HG02588 (cell line): ENCODE measurements around the gene SYCE1L.

Experiments
- ATAC-seq: cut with Tn5 transposase; IDR thresholded peaks from one replicate; pipeline ENCODE4 v1.9.1; 2021; ENCODE audit warnings: mild to moderate bottlenecking, moderate library complexity; ENCODE audit not compliant: unreplicated experiment

The SYCE1L gene

DNA sequence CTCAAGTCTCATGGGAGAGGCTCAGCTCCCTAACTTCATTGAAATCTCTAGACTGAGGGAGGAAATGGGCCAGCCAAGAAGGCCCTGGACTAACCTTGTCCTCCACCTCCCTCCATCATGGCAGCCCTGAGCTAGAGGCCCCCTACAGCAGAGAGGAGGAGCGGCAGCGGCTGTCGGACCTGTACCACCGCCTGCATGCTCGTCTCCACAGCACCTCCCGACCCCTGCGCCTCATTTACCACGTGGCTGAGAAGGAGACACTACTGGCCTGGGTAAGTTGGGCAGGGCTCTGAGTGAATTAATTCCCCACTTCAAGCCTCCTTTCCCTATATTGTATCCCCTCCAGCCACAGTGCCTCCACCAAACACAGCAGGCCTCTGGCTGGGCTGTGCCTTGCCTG lies 3.8 kb upstream of the SYCE1L start:
- no peak for ATAC-seq

DNA sequence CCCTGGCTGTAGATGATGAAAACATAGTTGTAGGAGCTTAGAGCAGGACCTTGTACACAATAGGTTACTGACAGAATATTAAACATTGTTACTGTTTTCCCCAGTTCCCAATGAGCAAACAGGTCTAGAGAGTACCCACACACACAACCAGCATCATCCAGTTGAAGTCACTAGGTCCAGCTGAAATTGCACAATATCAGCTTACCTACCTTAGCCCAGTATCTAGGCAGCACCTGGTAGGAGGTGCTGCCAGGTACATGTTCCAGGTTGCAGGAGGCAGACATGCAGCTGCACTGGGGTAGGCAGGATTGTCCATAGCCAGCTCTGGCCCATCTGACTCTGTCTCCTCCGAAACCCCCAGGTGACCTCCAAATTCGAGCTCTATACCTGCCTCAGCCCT lies 1.5 kb upstream of the SYCE1L start:
- ATAC-seq = no peak

GRCh38 chr16:77206533-77206932 lies 7.3 kb downstream of the SYCE1L start:
- no peak for ATAC-seq

- ATAC-seq = no peak
Measured at GRCh38 chr16:77207030-77207429, 7.8 kb downstream of the SYCE1L start.

DNA sequence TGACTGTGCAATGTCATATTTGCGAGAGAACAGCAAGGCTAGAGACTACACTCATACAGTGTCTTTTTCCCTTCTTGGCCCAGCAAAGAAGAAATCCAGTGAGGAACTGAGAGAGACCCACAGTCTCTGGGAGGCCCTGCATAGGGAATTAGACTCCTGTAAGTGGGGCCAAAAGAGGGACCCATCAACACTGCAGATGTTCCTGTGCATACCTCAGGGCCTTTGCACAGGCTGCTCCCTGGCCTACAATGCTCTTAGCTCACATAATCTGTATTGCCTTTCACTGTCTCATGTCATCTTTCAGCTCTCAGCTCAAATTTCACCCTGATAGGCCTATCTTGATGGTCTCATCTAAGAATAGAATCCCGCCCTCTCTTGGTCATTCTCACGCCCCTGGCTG lies 9.2 kb downstream of the SYCE1L start:
- ATAC-seq = no peak

DNA sequence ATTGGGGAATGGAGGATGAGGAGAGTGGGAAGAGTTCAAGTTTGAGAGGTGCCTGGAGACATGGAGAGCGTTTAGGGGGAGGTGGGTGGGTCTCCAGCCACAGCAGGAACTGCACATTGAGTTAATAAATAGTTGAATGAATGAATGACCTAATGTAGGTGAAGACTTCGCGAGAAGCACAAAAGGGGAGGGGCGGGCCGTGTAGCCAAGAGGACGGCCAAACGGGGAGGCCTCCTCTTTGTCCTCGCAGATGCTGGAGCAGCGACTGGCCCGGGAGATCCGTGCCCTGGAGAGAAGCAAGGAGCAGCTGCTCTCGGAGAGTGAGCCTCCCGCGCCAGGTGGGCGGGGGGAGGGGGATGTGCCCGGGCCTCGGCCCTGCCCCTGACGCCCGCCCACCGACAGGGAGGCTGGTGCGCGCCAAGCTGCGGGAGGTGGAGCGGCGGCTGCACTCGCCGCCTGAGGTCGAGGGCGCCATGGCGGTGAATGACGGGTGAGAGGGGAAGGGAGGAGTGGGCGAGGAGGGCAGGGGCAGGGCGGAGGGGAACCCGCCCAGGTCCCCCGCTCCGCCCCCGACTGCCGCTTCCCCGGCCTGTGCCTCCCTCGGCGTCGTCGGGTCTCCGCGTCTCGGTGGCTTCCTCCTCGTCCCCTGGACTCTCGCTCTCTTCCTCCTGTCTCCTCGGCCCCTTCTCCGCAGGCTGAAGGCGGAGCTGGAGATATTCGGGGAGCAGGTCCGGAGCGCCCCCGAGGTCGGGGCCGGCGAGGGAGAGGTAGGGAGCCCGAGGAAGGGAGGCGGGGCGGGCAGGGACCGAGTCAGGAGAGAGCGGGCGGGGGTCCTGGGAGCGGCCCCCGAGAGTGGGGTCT lies 12.9 kb downstream of the SYCE1L start:
- ATAC-seq = peak; percentile 66

- peak; percentile 42 for ATAC-seq
Measured at GRCh38 chr16:77212741-77213541, 13.7 kb downstream of the SYCE1L start.

DNA sequence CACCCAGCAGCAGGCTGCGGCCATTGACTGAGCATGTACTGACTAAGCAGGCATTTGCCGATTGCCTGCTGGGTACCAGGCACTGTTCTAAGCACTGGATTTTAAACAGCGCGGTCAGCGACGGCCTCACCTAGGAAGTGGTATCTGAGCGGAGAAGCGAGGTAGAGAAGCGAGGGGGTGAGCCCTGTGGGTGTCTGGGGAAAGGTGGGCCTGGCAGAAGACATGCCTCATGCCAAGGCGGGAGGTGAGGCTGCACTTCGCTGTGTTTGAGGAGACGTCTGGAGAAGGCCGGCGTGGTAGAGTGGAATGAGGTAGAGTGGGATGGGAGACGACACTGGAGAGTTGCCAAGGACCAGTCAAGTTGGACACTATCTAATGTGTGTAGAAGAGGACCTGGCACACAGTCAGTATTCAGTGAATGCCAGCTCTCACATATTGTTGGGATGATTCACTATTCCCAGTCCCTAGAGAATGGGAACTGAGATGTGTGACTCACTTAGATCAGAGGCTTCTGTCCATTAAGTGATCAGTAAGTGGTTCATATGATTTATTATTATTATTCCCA lies 14.4 kb downstream of the SYCE1L start:
- ATAC-seq = no peak

- ATAC-seq = no peak
Measured at GRCh38 chr16:77214411-77215138, 15.4 kb downstream of the SYCE1L start.

- no peak for ATAC-seq
Measured at GRCh38 chr16:77219437-77219836, 20.2 kb downstream of the SYCE1L start.

DNA sequence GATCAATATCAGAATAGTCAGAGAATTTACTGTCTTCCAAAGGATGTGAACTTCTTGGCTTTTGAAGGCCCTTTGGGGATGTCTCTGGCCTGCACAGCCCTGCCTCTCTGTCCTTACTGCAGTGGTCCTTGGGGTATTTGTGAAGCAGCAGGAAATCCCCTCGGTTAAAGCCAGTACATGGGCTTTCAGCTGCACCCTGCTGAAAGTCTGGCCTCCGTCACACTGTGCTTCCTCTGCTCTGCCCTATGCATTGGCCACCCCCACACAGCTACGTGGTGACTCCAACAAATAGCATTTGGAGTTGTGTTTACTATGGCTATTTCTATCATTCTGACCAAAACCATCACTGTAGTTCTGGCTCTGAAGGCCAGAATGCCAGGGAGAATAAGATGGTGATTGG lies 21.2 kb downstream of the SYCE1L start:
- ATAC-seq = peak; percentile 92

DNA sequence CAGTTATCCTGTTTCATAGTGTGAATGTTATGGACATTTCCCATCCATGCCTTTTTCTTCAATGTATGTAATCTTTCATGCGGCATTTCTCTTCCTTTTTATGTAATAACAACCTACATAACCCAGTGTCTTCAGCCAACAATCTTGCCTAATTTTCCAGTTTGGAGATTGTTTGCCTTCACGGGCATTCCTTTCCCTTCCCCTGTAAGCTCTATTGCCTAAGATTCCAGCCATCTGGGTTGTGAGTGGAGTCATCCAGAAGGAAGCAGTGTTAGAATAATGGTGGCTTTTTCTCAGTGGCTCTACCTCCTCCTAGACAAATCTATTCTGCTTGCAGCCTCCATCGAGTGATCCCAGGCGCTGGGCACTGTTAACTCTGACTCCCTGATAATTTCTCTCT lies 22.3 kb downstream of the SYCE1L start:
- ATAC-seq = no peak

- ATAC-seq = no peak
Measured at GRCh38 chr16:77223184-77223583, 24.0 kb downstream of the SYCE1L start.

DNA sequence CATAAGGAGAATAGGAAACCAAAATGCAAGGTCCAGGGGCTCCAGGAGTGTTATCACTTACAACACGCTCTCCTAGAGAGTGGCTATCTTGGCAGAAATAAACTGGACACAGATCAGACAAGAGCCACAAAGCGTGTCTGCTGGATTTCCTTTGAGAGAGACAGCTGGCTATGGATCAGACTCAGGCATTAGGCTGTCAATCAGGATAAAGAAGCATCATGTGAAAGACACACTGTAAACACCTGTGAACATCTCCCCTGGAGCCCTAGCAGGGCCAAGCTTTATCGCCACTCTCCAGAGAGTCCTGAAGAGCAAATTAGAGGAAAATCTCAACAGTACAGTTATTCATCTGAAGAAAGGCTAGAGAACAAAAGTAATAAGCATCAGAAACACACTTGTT lies 26.0 kb downstream of the SYCE1L start:
- no peak for ATAC-seq

GRCh38 chr16:77227745-77228144 lies 28.5 kb downstream of the SYCE1L start:
- peak; percentile 93 for ATAC-seq

DNA sequence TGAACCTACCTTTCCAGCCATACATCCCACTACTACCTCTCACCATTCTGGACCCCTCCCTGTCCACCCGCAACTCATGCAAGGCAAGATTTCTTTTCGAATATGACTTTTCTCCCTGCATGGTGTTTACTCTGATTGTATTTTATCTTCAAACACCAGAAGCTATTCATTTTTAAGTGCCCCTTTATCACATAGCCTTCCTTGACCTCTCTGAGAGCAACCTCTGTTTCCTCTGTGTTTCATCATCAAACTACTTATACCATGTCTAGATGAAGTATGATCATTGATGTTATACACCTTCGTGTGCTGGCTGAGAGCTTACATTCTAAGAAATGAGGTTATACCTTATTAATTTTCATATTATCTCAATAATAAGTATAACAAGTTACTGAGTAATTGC lies 31.8 kb downstream of the SYCE1L start:
- no peak for ATAC-seq

- ATAC-seq = no peak
Measured at GRCh38 chr16:77233799-77234519, 34.8 kb downstream of the SYCE1L start.

GRCh38 chr16:77234611-77235010 lies 35.4 kb downstream of the SYCE1L start:
- no peak for ATAC-seq

- ATAC-seq = peak; percentile 99
Measured at GRCh38 chr16:77236063-77236511, 36.9 kb downstream of the SYCE1L start.

GRCh38 chr16:77238593-77238992 lies 39.4 kb downstream of the SYCE1L start:
- ATAC-seq = no peak
